ENCODE measurements around the gene KRTAP5-2. TPM values are rescaled to one million over a fixed set of nuclear protein-coding genes. Genes with fewer than 3 reads are reported as not detected.
A peak's percentile ranks its signal among the peaks of the same experiment; 100 is the strongest.

Gene KRTAP5-2
- total RNA-seq, 1 experiment from 2014 or later = not detected

GRCh38 chr11:1571760-1572196 is 26.3 kb downstream of the KRTAP5-2 start:
- Histone ChIP-seq H3K9ac (ENCODE audit: low read length) (no peak overlapping the region), H3K4me2 (ENCODE audit: low read length) (peak overlapping the region; percentile 57; the same call in 1 of the 2 replicates), H2AFZ (ENCODE audit: low read length) (no peak overlapping the region)

GRCh38 chr11:1570896-1571759 is 27.0 kb downstream of the KRTAP5-2 start:
- DNase-seq (no peak), ATAC-seq (no peak)
- Histone ChIP-seq H3K9me3 (ENCODE audit: low read length) (no peaks in the 10 kb centered on the region), H3F3A (ENCODE audit: low read length, unreplicated experiment) (no peaks in the 10 kb centered on the region), H3K27ac (ENCODE audit: low read length) (no peak overlapping the region), H3K36me3 (ENCODE audit: low read depth, low read length) (no peaks in the 10 kb centered on the region), H3K4me3 (ENCODE audit: low read length) (peak overlapping the region; percentile 53), H3K4me1 (ENCODE audit: insufficient read depth, low read length) (peaks cover 8% of the 10 kb centered on the region), H3K9me2 (replicated peaks; ENCODE audit: low read length) (no peaks in the 10 kb centered on the region), H3K4me2 (ENCODE audit: low read length) (peak overlapping the region; percentile 57), H2AFZ (ENCODE audit: low read length) (no peak overlapping the region), H3K9ac (ENCODE audit: low read length) (no peak overlapping the region), H3K79me2 (ENCODE audit: low read length) (no peaks in the 10 kb centered on the region), H3K27me3 (ENCODE audit: low read length) (peaks cover 16% of the 10 kb centered on the region), H4K20me1 (ENCODE audit: low read length) (no peaks in the 10 kb centered on the region)
- POLR2A ChIA-PET (ENCODE audit: unreplicated experiment) = no interaction called here
- intact Hi-C loops (cut with micrococcal nuclease) = no loop called here
- CTCF ChIA-PET = no interaction called here
- TF ChIP-seq EZH2phosphoT487 (IDR thresholded peaks at IDR 0.05; ENCODE audit: borderline replicate concordance, low read length) (no peak), EZH2 (IDR thresholded peaks at IDR 0.05; ENCODE audit: low read length, unreplicated experiment) (no peak), CTCF (conservative IDR thresholded peaks at IDR 0.05; ENCODE audit: low read depth, low read length) (no peak)
- no TSS peak for BruUV-seq (replicated peaks)

More at GRCh38 chr11:1571760-1572196, 26.3 kb downstream of the KRTAP5-2 start:
- DNase-seq = no peak
- H3K4me1 ChIP-seq (ENCODE audit: insufficient read depth, low read length) = peaks cover 8% of the 10 kb centered on the region
- BruUV-seq (replicated peaks) = no TSS peak
- no peaks in the 10 kb centered on the region for H3K9me3 ChIP-seq (ENCODE audit: low read length)
- no peaks in the 10 kb centered on the region for H3K36me3 ChIP-seq (ENCODE audit: low read depth, low read length)
- H3K79me2 ChIP-seq (ENCODE audit: low read length) = no peaks in the 10 kb centered on the region
- H3K27me3 ChIP-seq (ENCODE audit: low read length) = peaks cover 16% of the 10 kb centered on the region
- no peak for ATAC-seq
- CTCF ChIA-PET = no interaction called here
- no peaks in the 10 kb centered on the region for H3F3A ChIP-seq (ENCODE audit: low read length, unreplicated experiment)
- H3K27ac ChIP-seq (ENCODE audit: low read length) = no peak overlapping the region
- intact Hi-C loops (cut with micrococcal nuclease) = no loop called here
- no peaks in the 10 kb centered on the region for H3K9me2 ChIP-seq (replicated peaks; ENCODE audit: low read length)
- H3K4me3 ChIP-seq (ENCODE audit: low read length) = no peak overlapping the region; the same call in 1 of the 2 replicates
- H4K20me1 ChIP-seq (ENCODE audit: low read length) = no peaks in the 10 kb centered on the region
- POLR2A ChIA-PET (ENCODE audit: unreplicated experiment) = no interaction called here
- TF ChIP-seq CTCF (conservative IDR thresholded peaks at IDR 0.05; ENCODE audit: low read depth, low read length) (no peak), EZH2 (IDR thresholded peaks at IDR 0.05; ENCODE audit: low read length, unreplicated experiment) (no peak), EZH2phosphoT487 (IDR thresholded peaks at IDR 0.05; ENCODE audit: borderline replicate concordance, low read length) (no peak)

GRCh38 chr11:1570531-1570895 is 27.6 kb downstream of the KRTAP5-2 start:
- CTCF ChIA-PET = no interaction called here
- H3K27ac ChIP-seq (ENCODE audit: low read length) = no peak overlapping the region

More at GRCh38 chr11:1570531-1570895, 27.6 kb downstream of the KRTAP5-2 start:
- H3K9ac ChIP-seq (ENCODE audit: low read length) = no peak overlapping the region
- no peaks in the 10 kb centered on the region for H3K9me3 ChIP-seq (ENCODE audit: low read length)
- no peak overlapping the region for H2AFZ ChIP-seq (ENCODE audit: low read length)
- H3K4me3 ChIP-seq (ENCODE audit: low read length) = no peak overlapping the region
- H3K36me3 ChIP-seq (ENCODE audit: low read depth, low read length) = no peaks in the 10 kb centered on the region
- no peaks in the 10 kb centered on the region for H3K79me2 ChIP-seq (ENCODE audit: low read length)
- H3F3A ChIP-seq (ENCODE audit: low read length, unreplicated experiment) = no peaks in the 10 kb centered on the region
- no peaks in the 10 kb centered on the region for H3K9me2 ChIP-seq (replicated peaks; ENCODE audit: low read length)
- no peaks in the 10 kb centered on the region for H4K20me1 ChIP-seq (ENCODE audit: low read length)
- TSS peak; percentile 39 for BruUV-seq (replicated peaks)
- POLR2A ChIA-PET (ENCODE audit: unreplicated experiment) = no interaction called here
- peaks cover 16% of the 10 kb centered on the region for H3K27me3 ChIP-seq (ENCODE audit: low read length)
- DNase-seq (no peak), ATAC-seq (no peak)
- peaks cover 8% of the 10 kb centered on the region for H3K4me1 ChIP-seq (ENCODE audit: insufficient read depth, low read length)
- H3K4me2 ChIP-seq (ENCODE audit: low read length) = no peak overlapping the region
- intact Hi-C loops (cut with micrococcal nuclease) = no loop called here
- no peak for TF ChIP-seq CTCF (conservative IDR thresholded peaks at IDR 0.05; ENCODE audit: low read depth, low read length)
- TF ChIP-seq EZH2 (IDR thresholded peaks at IDR 0.05; ENCODE audit: low read length, unreplicated experiment) = no peak
- no peak for TF ChIP-seq EZH2phosphoT487 (IDR thresholded peaks at IDR 0.05; ENCODE audit: borderline replicate concordance, low read length)

Data from PC-3 (cell line).